ENCODE results near the gene KLK10.

KLK10 gene

GRCh38 chr19:50963381-50963780 is 56.1 kb downstream of the KLK10 start:
- DNase-seq, result no peak

All from NCI-H748 treated with DMSO at 0.1 percent for 48 hours (cell line).